Fibroblast of pulmonary artery (primary cell): Measurements from ENCODE around the gene S100A10.
A peak's percentile ranks its signal among the peaks of the same experiment; 100 is the strongest.

Experiments used
- DNase-seq: peaks from one replicate; pipeline ENCODE4 v3.0.0-alpha.2; 2010; ENCODE audit warnings: low read depth
- H3K4me3 ChIP-seq: replicated peaks from 2 replicates; pipeline ENCODE4 v1.5.1; 2011; ENCODE audit warnings: low read depth, mild to moderate bottlenecking, control low read depth, low read length, moderate library complexity
- CTCF ChIP-seq: IDR thresholded peaks from 2 replicates; pipeline ENCODE4 v1.5.1; 2011; ENCODE audit warnings: mild to moderate bottlenecking, control low read depth, low read length, inconsistent platforms; ENCODE audit errors: missing control alignments

The S100A10 gene

GRCh38 chr1:152001631-152002584 is 8.2 kb upstream of the S100A10 start:
- DNase-seq, result peak; percentile 95
- H3K4me3 ChIP-seq, result no peak overlapping the region
- TF ChIP-seq CTCF, result peak; percentile 97

- no peak for TF ChIP-seq CTCF
- H3K4me3 ChIP-seq, result no peak overlapping the region
Observed at GRCh38 chr1:152000964-152001630, 7.4 kb upstream of the S100A10 start.

GRCh38 chr1:151998611-151999362 is 5.1 kb upstream of the S100A10 start:
- TF ChIP-seq CTCF, result no peak
- no peak overlapping the region for H3K4me3 ChIP-seq
- no peak for DNase-seq

More at GRCh38 chr1:152000964-152001630, 7.4 kb upstream of the S100A10 start:
- no peak for DNase-seq

- no peak for TF ChIP-seq CTCF
- DNase-seq, result no peak
- no peak overlapping the region for H3K4me3 ChIP-seq
Observed at GRCh38 chr1:151997284-151997570, 3.6 kb upstream of the S100A10 start.

GRCh38 chr1:151995774-151996173 is 2.1 kb upstream of the S100A10 start:
- H3K4me3 ChIP-seq, result no peak overlapping the region
- DNase-seq, result no peak
- TF ChIP-seq CTCF, result no peak

GRCh38 chr1:151994956-151995355 is 1.3 kb upstream of the S100A10 start:
- DNase-seq, result peak; percentile 93
- TF ChIP-seq CTCF, result no peak
- H3K4me3 ChIP-seq, result no peak overlapping the region
